ENCODE results near the gene SLAMF8. TPM values are rescaled to one million over a fixed set of nuclear protein-coding genes. Genes with fewer than 3 reads are reported as not detected.

SLAMF8 gene
- total and polyA plus RNA-seq, 9 donors: 0.43 to 8.4 (median 0.73) TPM

DNA sequence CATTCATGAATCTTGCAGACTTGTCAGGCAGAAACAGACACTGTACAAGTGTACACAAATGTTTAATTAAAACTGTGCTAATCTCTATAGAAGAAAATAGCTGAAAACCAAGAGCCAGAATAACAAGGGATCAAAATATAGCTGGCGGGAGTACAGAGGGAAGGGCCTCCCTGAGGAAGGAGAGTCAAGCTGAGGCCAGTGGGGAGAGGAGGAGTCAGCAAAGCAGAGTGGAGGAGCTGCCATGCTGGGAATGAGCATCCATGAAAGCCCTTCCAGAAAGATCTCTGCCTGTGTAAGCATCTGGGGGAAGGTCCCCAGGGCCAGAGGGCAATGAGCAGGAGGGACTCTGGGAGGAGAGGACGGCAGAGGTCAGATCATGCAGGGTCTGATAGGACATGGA is 15.1 kb downstream of the SLAMF8 start:
- no peak for DNase-seq

DNA sequence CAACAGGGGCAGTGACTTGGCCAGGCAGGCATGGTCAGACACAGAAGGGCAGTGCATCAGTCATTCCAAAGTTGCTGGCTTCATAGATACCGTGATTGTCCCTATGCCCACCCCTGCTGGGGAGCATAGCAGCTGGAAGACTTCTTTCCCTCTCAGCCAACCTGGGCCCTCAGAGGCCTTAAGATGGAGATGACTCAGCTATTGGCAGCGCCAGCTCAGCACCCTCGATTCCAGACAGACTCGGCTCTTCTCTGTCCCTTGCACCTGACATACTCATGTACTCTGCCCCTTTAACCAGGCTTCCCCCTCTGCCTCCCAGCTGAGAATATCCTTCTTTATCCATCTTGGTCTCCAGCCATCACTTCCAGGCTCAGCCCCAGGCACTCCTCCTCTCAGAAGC is 16.8 kb downstream of the SLAMF8 start:
- Histone ChIP-seq H3K9me3 (no peaks in the 10 kb centered on the region), H3K27ac (no peak overlapping the region), H3K27me3 (no peaks in the 10 kb centered on the region), H3K4me3 (no peak overlapping the region), H3K4me1 (ENCODE audit: insufficient read depth) (no peaks in the 10 kb centered on the region), H3K36me3 (no peaks in the 10 kb centered on the region)
- TF ChIP-seq EP300 (IDR thresholded peaks at IDR 0.05) (no peak), POLR2A (IDR thresholded peaks at IDR 0.05) (no peak)
- TF ChIP-seq, protein P1, sequence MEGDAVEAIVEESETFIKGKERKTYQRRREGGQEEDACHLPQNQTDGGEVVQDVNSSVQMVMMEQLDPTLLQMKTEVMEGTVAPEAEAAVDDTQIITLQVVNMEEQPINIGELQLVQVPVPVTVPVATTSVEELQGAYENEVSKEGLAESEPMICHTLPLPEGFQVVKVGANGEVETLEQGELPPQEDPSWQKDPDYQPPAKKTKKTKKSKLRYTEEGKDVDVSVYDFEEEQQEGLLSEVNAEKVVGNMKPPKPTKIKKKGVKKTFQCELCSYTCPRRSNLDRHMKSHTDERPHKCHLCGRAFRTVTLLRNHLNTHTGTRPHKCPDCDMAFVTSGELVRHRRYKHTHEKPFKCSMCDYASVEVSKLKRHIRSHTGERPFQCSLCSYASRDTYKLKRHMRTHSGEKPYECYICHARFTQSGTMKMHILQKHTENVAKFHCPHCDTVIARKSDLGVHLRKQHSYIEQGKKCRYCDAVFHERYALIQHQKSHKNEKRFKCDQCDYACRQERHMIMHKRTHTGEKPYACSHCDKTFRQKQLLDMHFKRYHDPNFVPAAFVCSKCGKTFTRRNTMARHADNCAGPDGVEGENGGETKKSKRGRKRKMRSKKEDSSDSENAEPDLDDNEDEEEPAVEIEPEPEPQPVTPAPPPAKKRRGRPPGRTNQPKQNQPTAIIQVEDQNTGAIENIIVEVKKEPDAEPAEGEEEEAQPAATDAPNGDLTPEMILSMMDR (IDR thresholded peaks at IDR 0.05): no peak
- intact Hi-C loops (cut with DNase I): no loop called here
- no peak for DNase-seq
- 75 to 93% (median 91%) methylated on average over 4 of the region's 4 CpGs for WGBS, 3 donors

More for the DNA sequence above, 15.1 kb downstream of the SLAMF8 start:
- Histone ChIP-seq H3K9me3 (no peaks in the 10 kb centered on the region), H3K36me3 (no peaks in the 10 kb centered on the region), H3K27me3 (no peaks in the 10 kb centered on the region), H3K4me3 (no peak overlapping the region), H3K4me1 (ENCODE audit: insufficient read depth) (no peaks in the 10 kb centered on the region), H3K27ac (no peak overlapping the region)
- TF ChIP-seq, protein P1 (IDR thresholded peaks at IDR 0.05): no peak
- no peak for TF ChIP-seq POLR2A (IDR thresholded peaks at IDR 0.05)
- TF ChIP-seq EP300 (IDR thresholded peaks at IDR 0.05): no peak
- intact Hi-C loops (cut with DNase I): no loop called here
- WGBS, 3 donors: 52 to 69% (median 69%) methylated on average over 2 of the region's 2 CpGs

DNA sequence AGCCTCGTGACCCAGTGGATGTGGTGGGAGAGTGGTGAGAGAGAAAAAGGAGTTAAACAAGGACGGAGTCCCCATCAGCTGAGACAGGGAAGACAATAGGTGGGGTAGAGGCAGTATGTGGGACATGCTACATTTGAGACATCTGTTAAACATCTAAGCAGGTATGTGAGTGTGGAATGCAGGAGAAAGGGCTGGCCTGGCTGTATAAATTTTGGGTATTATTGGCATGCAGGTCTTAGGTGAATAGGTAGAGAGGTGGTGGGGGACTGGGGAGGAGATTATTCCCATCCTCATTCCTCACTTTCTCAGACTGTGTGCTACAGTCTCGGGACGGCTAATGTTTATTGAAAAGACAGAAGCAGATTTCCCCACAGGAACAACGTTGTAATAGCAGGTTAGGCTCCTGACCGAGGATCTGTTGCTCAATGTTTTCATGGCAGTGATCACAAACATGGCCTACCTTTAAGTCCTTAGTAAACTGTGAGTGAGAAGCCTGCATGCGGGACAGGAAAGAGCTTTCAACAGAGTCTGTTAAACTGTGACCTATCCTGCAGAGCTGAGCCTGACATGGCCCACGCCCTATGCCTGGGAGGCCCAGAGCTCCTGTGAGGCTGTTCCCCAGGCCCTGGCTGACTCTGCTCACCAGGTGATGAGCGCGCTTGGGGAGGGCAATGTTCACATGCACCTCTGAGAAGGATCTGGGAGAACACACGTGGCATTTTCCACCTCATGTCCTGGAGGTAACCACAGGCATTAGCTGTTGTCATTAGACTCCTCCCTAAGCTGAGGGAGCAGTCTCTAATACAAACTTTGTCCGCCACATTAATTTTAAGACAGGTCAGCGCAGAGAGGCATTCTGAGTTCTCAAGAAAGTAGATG is 19.3 kb downstream of the SLAMF8 start:
- 82 to 86% (median 84%) methylated on average over 13 of the region's 13 CpGs for WGBS, 3 donors
- Histone ChIP-seq H3K27ac (no peak overlapping the region), H3K27me3 (no peaks in the 10 kb centered on the region), H3K4me1 (ENCODE audit: insufficient read depth) (no peaks in the 10 kb centered on the region), H3K36me3 (no peaks in the 10 kb centered on the region), H3K4me3 (no peak overlapping the region), H3K9me3 (no peaks in the 10 kb centered on the region)
- TF ChIP-seq POLR2A (IDR thresholded peaks at IDR 0.05) (no peak), EP300 (IDR thresholded peaks at IDR 0.05) (no peak)
- TF ChIP-seq, protein P1 (IDR thresholded peaks at IDR 0.05): no peak
- intact Hi-C loops (cut with DNase I): no loop called here
- no peak for DNase-seq

DNA sequence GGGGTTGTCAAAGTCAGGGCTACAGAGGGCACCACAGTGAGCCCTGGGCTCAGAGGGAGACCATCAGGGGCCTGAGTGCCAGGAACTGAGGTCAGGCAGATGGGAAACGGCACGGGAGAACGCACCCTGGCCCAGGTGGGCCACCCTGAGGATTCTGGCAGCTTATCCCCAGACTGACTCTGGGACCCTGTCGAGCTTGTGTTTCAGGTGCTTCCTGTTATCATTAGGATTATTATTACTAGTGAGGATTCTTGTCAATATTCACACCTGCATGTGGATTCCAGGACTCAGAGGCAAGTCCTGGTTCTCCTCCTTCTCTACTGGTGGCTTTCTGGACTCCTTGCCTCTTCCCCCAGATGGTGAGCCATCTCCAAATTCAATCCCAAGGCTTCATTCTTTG is 20.6 kb downstream of the SLAMF8 start:
- DNase-seq: no peak
- Histone ChIP-seq H3K4me3 (no peak overlapping the region), H3K27ac (no peak overlapping the region), H3K36me3 (no peaks in the 10 kb centered on the region), H3K27me3 (no peaks in the 10 kb centered on the region), H3K4me1 (ENCODE audit: insufficient read depth) (no peaks in the 10 kb centered on the region), H3K9me3 (no peaks in the 10 kb centered on the region)
- no peak for TF ChIP-seq EP300 (IDR thresholded peaks at IDR 0.05)
- TF ChIP-seq, protein P1 (IDR thresholded peaks at IDR 0.05): no peak
- no peak for TF ChIP-seq POLR2A (IDR thresholded peaks at IDR 0.05)
- intact Hi-C loops (cut with DNase I): no loop called here
- 64 to 66% (median 64%) methylated on average over 4 of the region's 4 CpGs for WGBS, 3 donors

Measured in ovary (tissue), 9 donors.